Lung (tissue), 12 donors: Measurements from ENCODE around the gene CYLC1. TPM values are rescaled to one million over a fixed set of nuclear protein-coding genes. Genes with fewer than 3 reads are reported as not detected.

Experiments
- ATAC-seq: fragments of 200-7000 bp; cut with Tn5 transposase; one replicate; pipeline ENCODE4 v1.9.1; 2020; ENCODE audit warnings: moderate number of reproducible peaks; ENCODE audit not compliant: insufficient read depth, low FRiP score
- DNase-seq, 3 donors: peaks; one replicate each; pipeline ENCODE4 v3.0.0-alpha.2; 2013 to 2017
- H3K27ac ChIP-seq, 2 donors: one replicate each; pipeline ENCODE4 v1.5.1; 2013; ENCODE audit warnings: mild to moderate bottlenecking in 2 of 2, moderate library complexity in 2 of 2, control low read depth in 1 of 2, inconsistent platforms in 1 of 2, low read depth in 1 of 2, low read length in 1 of 2
- H3K27me3 ChIP-seq, 3 donors: one replicate each; pipeline ENCODE4 v1.5.1; 2013; ENCODE audit warnings: low read length in 2 of 3; ENCODE audit not compliant: control insufficient read depth in 3 of 3, insufficient read depth in 3 of 3
- H3K36me3 ChIP-seq, 4 donors: one replicate each; pipeline ENCODE4 v1.5.1; 2013; ENCODE audit warnings: low read length in 4 of 4, mild to moderate bottlenecking in 1 of 4, moderate library complexity in 1 of 4; ENCODE audit not compliant: control insufficient read depth in 4 of 4, insufficient read depth in 4 of 4
- H3K4me1 ChIP-seq, 5 donors: one replicate each; pipeline ENCODE4 v1.5.1; 2013; ENCODE audit warnings: low read length in 5 of 5, mild to moderate bottlenecking in 2 of 5, moderate library complexity in 1 of 5; ENCODE audit not compliant: control insufficient read depth in 5 of 5, insufficient read depth in 5 of 5
- H3K4me3 ChIP-seq: one replicate; pipeline ENCODE4 v1.5.1; 2013; ENCODE audit warnings: mild to moderate bottlenecking, control low read depth, moderate library complexity
- H3K9ac ChIP-seq, 2 donors: one replicate each; pipeline ENCODE4 v1.5.1; 2013; ENCODE audit warnings: low read length in 2 of 2, control low read depth in 1 of 2; ENCODE audit not compliant: insufficient read depth in 1 of 2
- H3K9me3 ChIP-seq, 4 donors: one replicate each; pipeline ENCODE4 v1.5.1; 2013; ENCODE audit warnings: low read length in 3 of 4, mild to moderate bottlenecking in 1 of 4, moderate library complexity in 1 of 4; ENCODE audit not compliant: control insufficient read depth in 4 of 4, insufficient read depth in 3 of 4
- CTCF ChIP-seq: IDR thresholded peaks from 2 replicates; pipeline ENCODE4 v1.5.1; 2012; ENCODE audit warnings: mild to moderate bottlenecking; ENCODE audit errors: control extremely low read depth, extremely low read depth
- WGBS, 2 donors: extraction: QIAGEN DNeasy Blood & Tissue Kit; methylation state at CpG; one replicate each; pipeline ENCODE4 v1.1.7; 2013; 5-methylcytosine and 5-hydroxymethylcytosine counted together
- polyA plus RNA-seq, 2 donors: library from polyadenylated mRNA; stranded (reverse); fragments of 200-250 nt; gene quantifications; one replicate each; pipeline ENCODE4 v1.2.1, GENCODE V29; 2013
- total RNA-seq, 2 donors: library from RNA; depleted of rRNA in 1 of 2; stranded (reverse); fragments of >200 nt in 1 of 2; gene quantifications; one replicate each; pipeline ENCODE4 v1.2.1, GENCODE V29; 2014 to 2021
- donor health status: control.
- donor health status: control.
- donor health status: Bipolar disorder and iron deficiency.
- donor health status: healthy.
- donor health status: DM: yes; HTN: yes; CAD: no.

Gene CYLC1
- total and polyA plus RNA-seq, 4 donors = not detected

- Histone ChIP-seq H3K36me3 (no peaks in the 10 kb centered on the region), H3K4me1 (no peaks in the 10 kb centered on the region), H3K27ac (no peak overlapping the region), H3K27me3 (no peaks in the 10 kb centered on the region), H3K9me3 (no peaks in the 10 kb centered on the region), H3K9ac (no peak overlapping the region), H3K4me3 (no peak overlapping the region)
- WGBS, 2 donors = 87 to 91% methylated on average over 3 of the region's 3 CpGs
- DNase-seq (no peak), ATAC-seq (no peak)
- TF ChIP-seq CTCF = no peak
Measured at GRCh38 chrX:83906921-83907320, 46.0 kb downstream of the CYLC1 start.

GRCh38 chrX:83916525-83916924, 55.6 kb downstream of the CYLC1 start:
- H3K4me1 ChIP-seq = no peaks in the 10 kb centered on the region
- no peak overlapping the region for H3K4me3 ChIP-seq
- no peak overlapping the region for H3K27ac ChIP-seq
- TF ChIP-seq CTCF = no peak
- 23 to 38% methylated on average over 2 of the region's 2 CpGs for WGBS, 2 donors
- no peaks in the 10 kb centered on the region for H3K36me3 ChIP-seq
- no peak overlapping the region for H3K9ac ChIP-seq
- DNase-seq = peak in 1 of 3 donors; percentile 0
- ATAC-seq = no peak
- H3K27me3 ChIP-seq = no peaks in the 10 kb centered on the region
- no peaks in the 10 kb centered on the region for H3K9me3 ChIP-seq

GRCh38 chrX:83934220-83934619, 73.3 kb downstream of the CYLC1 start:
- no peaks in the 10 kb centered on the region for H3K36me3 ChIP-seq
- no peak for TF ChIP-seq CTCF
- WGBS, 2 donors = 61 to 84% methylated on average over 2 of the region's 2 CpGs
- no peaks in the 10 kb centered on the region for H3K4me1 ChIP-seq
- H3K9me3 ChIP-seq = no peaks in the 10 kb centered on the region
- no peaks in the 10 kb centered on the region for H3K27me3 ChIP-seq
- H3K9ac ChIP-seq = no peak overlapping the region
- H3K4me3 ChIP-seq = no peak overlapping the region
- ATAC-seq = no peak
- DNase-seq = no peak
- H3K27ac ChIP-seq = no peak overlapping the region
